OCI-LY7 (cell line): ENCODE data around the gene GAB3.

Source experiments
- CTCF ChIP-seq: fragments of 200-600 bp; sonication (generic); conservative IDR thresholded peaks from 2 replicates; pipeline ENCODE4 v1.5.1; 2014; ENCODE audit warnings: mild to moderate bottlenecking, antibody characterized with exemption, low read length, moderate library complexity, mixed read lengths
- EZH2phosphoT487 ChIP-seq: fragments of 200-600 bp; sonication (generic); IDR thresholded peaks from 2 replicates; pipeline ENCODE4 v1.6.1; 2018; ENCODE audit warnings: low read depth, borderline replicate concordance, mild to moderate bottlenecking, mixed run types, antibody characterized with exemption, low read length, moderate library complexity, mixed read lengths

- TF ChIP-seq CTCF = no peak
- TF ChIP-seq EZH2phosphoT487 = no peak
Observed at GRCh38 chrX:154724993-154725756, 25.7 kb downstream of the GAB3 start.
